Liver (tissue), 2 donors: ENCODE results near the gene TLCD5.

ENCODE experiments used
- CTCF ChIP-seq: fragments of 150-350 bp; IDR thresholded peaks from 2 replicates; pipeline ENCODE4 v1.5.1; 2017; ENCODE audit warnings: improper control_type of control experiment, low read depth, low read length; ENCODE audit not compliant: missing input control
- TF ChIP-seq, protein P1 (sequence below): IDR thresholded peaks from 2 replicates; pipeline ENCODE4 v1.6.1; 2016; ENCODE audit warnings: antibody characterized with exemption, mild to moderate bottlenecking
- donor health status: healthy.

DNA sequence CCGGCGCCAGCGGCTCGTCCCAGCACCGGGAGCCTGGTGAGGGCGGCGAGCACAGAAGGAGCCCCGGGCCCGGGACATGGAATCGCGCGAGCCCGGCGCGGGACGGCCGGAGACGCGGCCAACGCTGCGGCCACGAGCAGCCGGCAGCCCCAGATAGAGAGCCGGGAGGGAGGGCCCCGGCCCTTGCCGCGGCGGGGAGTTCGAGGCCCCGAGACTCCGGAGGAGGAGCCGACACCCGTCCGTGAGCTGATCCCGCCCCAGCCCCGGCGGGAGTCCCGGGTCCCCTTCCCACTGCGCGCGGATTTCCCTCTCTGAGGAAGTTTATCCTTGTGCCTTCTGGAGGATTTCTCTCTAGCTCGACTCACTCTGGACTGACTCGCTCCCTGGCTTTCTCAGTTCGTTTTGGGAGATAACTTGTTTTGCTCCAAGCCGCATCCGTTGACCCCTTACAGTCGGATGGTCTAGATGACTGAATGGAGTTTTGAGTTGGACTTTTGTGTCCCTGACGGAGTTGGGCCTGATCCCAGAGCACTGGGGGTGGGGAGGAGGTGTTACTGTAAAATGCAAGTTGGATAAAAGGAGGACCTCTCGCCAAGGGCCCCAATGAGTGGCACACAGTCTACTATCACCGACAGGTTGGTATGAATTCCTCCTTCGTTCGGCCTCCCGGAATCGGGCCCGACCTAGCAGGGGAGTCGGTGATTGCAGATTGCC, 11.7 kb downstream of the TLCD5 start:
- TF ChIP-seq CTCF, result no peak
- TF ChIP-seq, protein P1, sequence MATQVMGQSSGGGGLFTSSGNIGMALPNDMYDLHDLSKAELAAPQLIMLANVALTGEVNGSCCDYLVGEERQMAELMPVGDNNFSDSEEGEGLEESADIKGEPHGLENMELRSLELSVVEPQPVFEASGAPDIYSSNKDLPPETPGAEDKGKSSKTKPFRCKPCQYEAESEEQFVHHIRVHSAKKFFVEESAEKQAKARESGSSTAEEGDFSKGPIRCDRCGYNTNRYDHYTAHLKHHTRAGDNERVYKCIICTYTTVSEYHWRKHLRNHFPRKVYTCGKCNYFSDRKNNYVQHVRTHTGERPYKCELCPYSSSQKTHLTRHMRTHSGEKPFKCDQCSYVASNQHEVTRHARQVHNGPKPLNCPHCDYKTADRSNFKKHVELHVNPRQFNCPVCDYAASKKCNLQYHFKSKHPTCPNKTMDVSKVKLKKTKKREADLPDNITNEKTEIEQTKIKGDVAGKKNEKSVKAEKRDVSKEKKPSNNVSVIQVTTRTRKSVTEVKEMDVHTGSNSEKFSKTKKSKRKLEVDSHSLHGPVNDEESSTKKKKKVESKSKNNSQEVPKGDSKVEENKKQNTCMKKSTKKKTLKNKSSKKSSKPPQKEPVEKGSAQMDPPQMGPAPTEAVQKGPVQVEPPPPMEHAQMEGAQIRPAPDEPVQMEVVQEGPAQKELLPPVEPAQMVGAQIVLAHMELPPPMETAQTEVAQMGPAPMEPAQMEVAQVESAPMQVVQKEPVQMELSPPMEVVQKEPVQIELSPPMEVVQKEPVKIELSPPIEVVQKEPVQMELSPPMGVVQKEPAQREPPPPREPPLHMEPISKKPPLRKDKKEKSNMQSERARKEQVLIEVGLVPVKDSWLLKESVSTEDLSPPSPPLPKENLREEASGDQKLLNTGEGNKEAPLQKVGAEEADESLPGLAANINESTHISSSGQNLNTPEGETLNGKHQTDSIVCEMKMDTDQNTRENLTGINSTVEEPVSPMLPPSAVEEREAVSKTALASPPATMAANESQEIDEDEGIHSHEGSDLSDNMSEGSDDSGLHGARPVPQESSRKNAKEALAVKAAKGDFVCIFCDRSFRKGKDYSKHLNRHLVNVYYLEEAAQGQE, result no peak
